HepG2 (cell line): ENCODE data around the gene TOB1. TPM values are rescaled to one million over a fixed set of nuclear protein-coding genes. Genes with fewer than 3 reads are reported as not detected.

ENCODE experiments used
- ATAD3A ChIP-seq: sonication (generic); formaldehyde crosslinking; IDR thresholded peaks from 2 replicates; pipeline ENCODE4 v1.4.0; 2020; ENCODE audit warnings: missing genetic modification reagents
- ATF4 ChIP-seq, 2 experiments: fragments of 450-650 bp in 1 of 2; sonication (generic) in 1 of 2; formaldehyde crosslinking; IDR thresholded peaks; 2 replicates each; pipeline versions ENCODE4 v1.5.0 to v1.8.0; 2020 to 2022; ENCODE audit warnings: mild to moderate bottlenecking in 1 of 2, missing genetic modification reagents in 1 of 2
- CENPT ChIP-seq: sonication (generic); formaldehyde crosslinking; IDR thresholded peaks from 2 replicates; pipeline ENCODE4 v1.8.0; 2022; ENCODE audit warnings: low read depth, mild to moderate bottlenecking, moderate library complexity, missing genetic modification reagents
- ELF3 ChIP-seq: IDR thresholded peaks from 2 replicates; pipeline ENCODE4 v1.6.1; 2016; ENCODE audit warnings: missing genetic modification reagents, missing compliant biosample characterization
- FOXK1 ChIP-seq: sonication (generic); formaldehyde crosslinking; IDR thresholded peaks from 2 replicates; pipeline ENCODE4 v1.4.0; 2020; ENCODE audit warnings: low read depth, missing genetic modification reagents, borderline replicate concordance
- HMGA1 ChIP-seq: sonication (generic); formaldehyde crosslinking; conservative IDR thresholded peaks from 2 replicates; pipeline ENCODE4 v1.4.0; 2020; ENCODE audit warnings: missing genetic modification reagents
- HOXA5 ChIP-seq: sonication (generic); formaldehyde crosslinking; IDR thresholded peaks from 2 replicates; pipeline ENCODE4 v1.4.0; 2020; ENCODE audit warnings: missing genetic modification reagents
- MAFG ChIP-seq: sonication (generic); formaldehyde crosslinking; IDR thresholded peaks from 2 replicates; pipeline ENCODE4 v1.5.1; 2020; ENCODE audit warnings: mild to moderate bottlenecking, missing genetic modification reagents
- MAFK ChIP-seq, 2 experiments: IDR thresholded peaks in 1 of 2; conservative IDR thresholded peaks in 1 of 2; 2 replicates each; pipeline ENCODE4 v1.6.1; 2011; ENCODE audit warnings: improper control_type of control experiment in 2 of 2, low read length in 2 of 2
- MXI1 ChIP-seq: IDR thresholded peaks from 3 replicates; pipeline ENCODE4 v1.6.1; 2012; ENCODE audit warnings: low read depth, low read length, inconsistent platforms, borderline replicate concordance
- RFX3 ChIP-seq: IDR thresholded peaks from 2 replicates; pipeline ENCODE4 v1.6.1; 2016; ENCODE audit warnings: missing biosample characterization, missing genetic modification reagents
- TCF7 ChIP-seq: sonication (generic); IDR thresholded peaks from 2 replicates; pipeline ENCODE4 v1.6.1; 2016; ENCODE audit warnings: antibody characterized with exemption, low read depth
- XRCC5 ChIP-seq: fragments of 200-400 bp; formaldehyde crosslinking; optimal IDR thresholded peaks from 2 replicates; pipeline ENCODE3; 2017; ENCODE audit warnings: mild to moderate bottlenecking, low read length
- ZBTB20 ChIP-seq: sonication (generic); formaldehyde crosslinking; IDR thresholded peaks from 2 replicates; pipeline ENCODE4 v1.8.1; 2023; ENCODE audit warnings: missing genetic modification reagents, low read depth, mild to moderate bottlenecking, borderline replicate concordance
- ZFP91 ChIP-seq: sonication (generic); formaldehyde crosslinking; IDR thresholded peaks from 2 replicates; pipeline ENCODE4 v1.9.0; 2022; ENCODE audit warnings: missing genetic modification reagents, mild to moderate bottlenecking, borderline replicate concordance
- ZNF350 ChIP-seq: sonication (generic); formaldehyde crosslinking; IDR thresholded peaks from 2 replicates; pipeline ENCODE4 v1.4.0; 2020; ENCODE audit warnings: mild to moderate bottlenecking, low read depth, missing genetic modification reagents, borderline replicate concordance
- ZNF558 ChIP-seq: sonication (generic); formaldehyde crosslinking; IDR thresholded peaks from 2 replicates; pipeline ENCODE4 v1.9.0; 2022; ENCODE audit warnings: mild to moderate bottlenecking, missing genetic modification reagents, borderline replicate concordance
- ZNF687 ChIP-seq: sonication (generic); formaldehyde crosslinking; IDR thresholded peaks from 2 replicates; pipeline ENCODE4 v1.5.1; 2020; ENCODE audit warnings: mild to moderate bottlenecking, missing genetic modification reagents, moderate library complexity
- ZNF75D ChIP-seq: sonication (generic); formaldehyde crosslinking; IDR thresholded peaks from 2 replicates; pipeline ENCODE4 v1.8.1; 2023; ENCODE audit warnings: missing genetic modification reagents, mild to moderate bottlenecking, borderline replicate concordance
- ZSCAN30 ChIP-seq: sonication (generic); formaldehyde crosslinking; IDR thresholded peaks from 2 replicates; pipeline ENCODE4 v1.5.0; 2020; ENCODE audit warnings: mild to moderate bottlenecking, missing genetic modification reagents
- polyA plus RNA-seq, 8 experiments: library from polyadenylated mRNA; depleted of rRNA in 3 of 8; stranded (reverse) in 7 of 8; unstranded in 1 of 8; fragments of >200 nt; fragmentation: Illumina TruSeq in 4 of 8; extraction: Trizol in 4 of 8; gene quantifications; 2 replicates each; pipeline versions ENCODE4 v1.2.1 to v1.2.3, GENCODE V29; 2011 to 2016; ENCODE audit warnings: low read depth in 4 of 8, missing spikeins in 1 of 8, mixed read lengths in 1 of 8; ENCODE audit not compliant: insufficient read depth in 1 of 8
- total RNA-seq, 5 experiments: library from RNA; depleted of rRNA; stranded (reverse); fragments of >200 nt; fragmentation: Illumina TruSeq; extraction: Trizol; gene quantifications; 2 replicates each; pipeline ENCODE4 v1.2.3, GENCODE V29; 2016; ENCODE audit warnings: low read depth in 1 of 5
- TF ChIP-seq, protein P1 (sequence below): sonication (generic); formaldehyde crosslinking; IDR thresholded peaks from 2 replicates; pipeline ENCODE4 v1.4.0; 2020; ENCODE audit warnings: mild to moderate bottlenecking, missing genetic modification reagents
- TF ChIP-seq, protein P2 (sequence below): sonication (generic); formaldehyde crosslinking; IDR thresholded peaks from 2 replicates; pipeline ENCODE4 v1.4.0; 2020; ENCODE audit warnings: mild to moderate bottlenecking, low read depth, missing genetic modification reagents

TOB1 gene
- total and polyA plus RNA-seq, 2 of the 13 experiments (the other 11 are each of a cell fraction or from before 2014, with no cell fraction given): 21.9 to 57.7 TPM

GRCh38 chr17:50866950-50867362, 802 bp upstream of the TOB1 start (continued):
- TF ChIP-seq ZFP91 (CRISPR knock-in tag): no peak; the same call in 1 of the 2 replicates
- TF ChIP-seq ZNF350 (CRISPR knock-in tag): peak; percentile 28; the same call in 1 of the 2 replicates
- TF ChIP-seq, protein P1, sequence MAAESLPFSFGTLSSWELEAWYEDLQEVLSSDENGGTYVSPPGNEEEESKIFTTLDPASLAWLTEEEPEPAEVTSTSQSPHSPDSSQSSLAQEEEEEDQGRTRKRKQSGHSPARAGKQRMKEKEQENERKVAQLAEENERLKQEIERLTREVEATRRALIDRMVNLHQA (CRISPR knock-in tag): no peak
- TF ChIP-seq FOXK1 (CRISPR knock-in tag): no peak
- no peak for TF ChIP-seq RFX3 (CRISPR knock-in tag)
- TF ChIP-seq ZNF687: peak; percentile 83
- TF ChIP-seq ZNF558 (CRISPR knock-in tag): no peak
- no peak for TF ChIP-seq MAFG (CRISPR knock-in tag)
- no peak for TF ChIP-seq ELF3 (CRISPR knock-in tag)
- TF ChIP-seq ATF4 (CRISPR knock-in tag; IDR thresholded peaks at IDR 0.05): no peak; a peak in 1 of 4 replicates
- no peak for TF ChIP-seq XRCC5
- TF ChIP-seq ZNF75D: no peak
- no peak for TF ChIP-seq ATAD3A (CRISPR knock-in tag)
- no peak for TF ChIP-seq CENPT (CRISPR knock-in tag)
- no peak for TF ChIP-seq TCF7
- TF ChIP-seq, protein P2, sequence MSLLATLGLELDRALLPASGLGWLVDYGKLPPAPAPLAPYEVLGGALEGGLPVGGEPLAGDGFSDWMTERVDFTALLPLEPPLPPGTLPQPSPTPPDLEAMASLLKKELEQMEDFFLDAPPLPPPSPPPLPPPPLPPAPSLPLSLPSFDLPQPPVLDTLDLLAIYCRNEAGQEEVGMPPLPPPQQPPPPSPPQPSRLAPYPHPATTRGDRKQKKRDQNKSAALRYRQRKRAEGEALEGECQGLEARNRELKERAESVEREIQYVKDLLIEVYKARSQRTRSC: no peak
- TF ChIP-seq ZSCAN30 (CRISPR knock-in tag): no peak; the same call in 1 of the 2 replicates
- no peak for TF ChIP-seq MAFK (conservative IDR thresholded peaks at IDR 0.05 in 1 of 2, IDR thresholded peaks at IDR 0.05 in 1 of 2; ENCODE audit: low read length in 2 of 2)
- no peak for TF ChIP-seq ZBTB20 (CRISPR knock-in tag)
- TF ChIP-seq HMGA1: no peak
- TF ChIP-seq MXI1: no peak
- TF ChIP-seq HOXA5 (CRISPR knock-in tag): no peak; the same call in none of the 2 replicates
